Measurements from ENCODE around the gene NUFIP1. TPM values are rescaled to one million over a fixed set of nuclear protein-coding genes. Genes with fewer than 3 reads are reported as not detected.
"Not testable (repeated sequence)": the region's sequence is repeated elsewhere in the genome, so short reads cannot be mapped to it uniquely, and the experiment has no call there.

NUFIP1 gene
- 1 to 10 TPM; 1.3 to 8.2 (median 2.1) TPM for polyA plus RNA-seq
- long read RNA-seq, donor 1: 0 reads
- long read RNA-seq, donor 2, partial matches to known transcripts: 0 of 1 reads
- long read RNA-seq, donor 2, other reads (novel, unspliced or antisense): 0 of 1 reads
- long read RNA-seq, donor 3, partial matches to known transcripts: 0 of 1 reads
- long read RNA-seq, donor 3, other reads (novel, unspliced or antisense): 0 of 1 reads
- long read RNA-seq, donor 4: 0 reads
- long read RNA-seq, donor 5: 0 reads
- long read RNA-seq, donor 6, partial matches to known transcripts: 0 of 2 reads
- long read RNA-seq, donor 6, other reads (novel, unspliced or antisense): 0 of 2 reads
- long read RNA-seq, donor 7: 0 reads
- long read RNA-seq, donor 8: 0 reads
- long read RNA-seq, donor 9, partial matches to known transcripts: 0 of 1 reads
- long read RNA-seq, donor 9, other reads (novel, unspliced or antisense): 0 of 1 reads
- long read RNA-seq, donor 10, partial matches to known transcripts: 0 of 4 reads
- long read RNA-seq, donor 10, other reads (novel, unspliced or antisense): 0 of 4 reads

- peak within 1 kb of the TSS; percentile 74 to 96 (median 92) for H3K27ac ChIP-seq (ENCODE audit: low read depth in 1 of 3, low read length in 2 of 3)
- no peaks in the 10 kb centered on the region for H3K27me3 ChIP-seq (ENCODE audit: control insufficient read depth in 3 of 3, insufficient read depth in 3 of 3, low read length in 3 of 3)
- FAIRE-seq: no peak
These were observed at the start of gene NUFIP1, which contains the start of gene GPALPP1 for GRCh38 chr13:44989071-44989889. Gene NUFIP1, minus strand, starts transcription at chr13:44989471. Its CDS starts 35 bp downstream, at chr13:44989436. Gene GPALPP1, plus strand, starts transcription at chr13:44989538. Its CDS starts 117 bp downstream, at chr13:44989655.

GRCh38 chr13:45036206-45036605 lies 46.9 kb upstream of the NUFIP1 start:
- peak; percentile 17 to 55 for DNase-seq
- Histone ChIP-seq H3K4me3 (ENCODE audit: low read depth in 1 of 3, low read length in 3 of 3) (no peak overlapping the region), H3K27me3 (ENCODE audit: control insufficient read depth in 3 of 3, insufficient read depth in 3 of 3, low read length in 3 of 3) (no peaks in the 10 kb centered on the region), H3K27ac (ENCODE audit: low read depth in 1 of 3, low read length in 2 of 3) (no peak overlapping the region), H3K4me1 (ENCODE audit: control insufficient read depth in 3 of 3, insufficient read depth in 2 of 3, low read depth in 1 of 3, low read length in 2 of 3) (peaks cover 0 to 3% (median 0%) of the 10 kb centered on the region in 3 donors), H3K9me3 (ENCODE audit: control insufficient read depth in 2 of 2, insufficient read depth in 1 of 2, low read depth in 1 of 2, low read length in 1 of 2) (no peaks in the 10 kb centered on the region), H3K36me3 (ENCODE audit: control insufficient read depth in 3 of 3, insufficient read depth in 2 of 3, low read depth in 1 of 3, low read length in 3 of 3) (peaks cover 0 to 3% (median 0%) of the 10 kb centered on the region in 3 donors)
- FAIRE-seq: no peak

More at GRCh38 chr13:44989071-44989889, at the start of gene NUFIP1, which contains the start of gene GPALPP1:
- H3K36me3 ChIP-seq (ENCODE audit: control insufficient read depth in 3 of 3, insufficient read depth in 2 of 3, low read depth in 1 of 3, low read length in 3 of 3): peaks cover 0 to 5% (median 0%) of the 10 kb centered on the region in 3 donors
- no peaks in the 10 kb centered on the region for H3K9me3 ChIP-seq (ENCODE audit: control insufficient read depth in 2 of 2, insufficient read depth in 1 of 2, low read depth in 1 of 2, low read length in 1 of 2)
- DNase-seq: peak; percentile 94 to 98
- peak within 1 kb of the TSS; percentile 80 to 98 (median 89) for H3K4me3 ChIP-seq (ENCODE audit: low read depth in 1 of 3, low read length in 3 of 3)
- 0 to 1% (median 1%) methylated on average over 64 to 66 of the region's 66 CpGs for WGBS, 3 donors
- H3K4me1 ChIP-seq (ENCODE audit: control insufficient read depth in 3 of 3, insufficient read depth in 2 of 3, low read depth in 1 of 3, low read length in 2 of 3): peaks cover 2 to 8% (median 7%) of the 10 kb centered on the region in 3 donors

GRCh38 chr13:45034342-45034741 lies 45.1 kb upstream of the NUFIP1 start:
- 94 to 99% (median 99%) methylated on average over 2 of the region's 2 CpGs for WGBS, 3 donors
- peaks cover 0 to 3% (median 0%) of the 10 kb centered on the region in 3 donors for H3K4me1 ChIP-seq (ENCODE audit: control insufficient read depth in 3 of 3, insufficient read depth in 2 of 3, low read depth in 1 of 3, low read length in 2 of 3)
- no peaks in the 10 kb centered on the region for H3K27me3 ChIP-seq (ENCODE audit: control insufficient read depth in 3 of 3, insufficient read depth in 3 of 3, low read length in 3 of 3)
- H3K9me3 ChIP-seq (ENCODE audit: control insufficient read depth in 2 of 2, insufficient read depth in 1 of 2, low read depth in 1 of 2, low read length in 1 of 2): no peaks in the 10 kb centered on the region
- H3K27ac ChIP-seq (ENCODE audit: low read depth in 1 of 3, low read length in 2 of 3): no peak overlapping the region
- no peak overlapping the region for H3K4me3 ChIP-seq (ENCODE audit: low read depth in 1 of 3, low read length in 3 of 3)
- DNase-seq (no peak), FAIRE-seq (no peak)
- H3K36me3 ChIP-seq (ENCODE audit: control insufficient read depth in 3 of 3, insufficient read depth in 2 of 3, low read depth in 1 of 3, low read length in 3 of 3): peaks cover 0 to 8% (median 0%) of the 10 kb centered on the region in 3 donors

GRCh38 chr13:45024847-45025246 lies 35.6 kb upstream of the NUFIP1 start:
- no peaks in the 10 kb centered on the region for H3K9me3 ChIP-seq (ENCODE audit: control insufficient read depth in 2 of 2, insufficient read depth in 1 of 2, low read depth in 1 of 2, low read length in 1 of 2)
- peaks cover 0 to 24% (median 0%) of the 10 kb centered on the region in 3 donors for H3K36me3 ChIP-seq (ENCODE audit: control insufficient read depth in 3 of 3, insufficient read depth in 2 of 3, low read depth in 1 of 3, low read length in 3 of 3)
- H3K27me3 ChIP-seq (ENCODE audit: control insufficient read depth in 3 of 3, insufficient read depth in 3 of 3, low read length in 3 of 3): no peaks in the 10 kb centered on the region
- no peaks in the 10 kb centered on the region for H3K4me1 ChIP-seq (ENCODE audit: control insufficient read depth in 3 of 3, insufficient read depth in 2 of 3, low read depth in 1 of 3, low read length in 2 of 3)
- FAIRE-seq (no peak), DNase-seq (no peak)
- H3K27ac ChIP-seq (ENCODE audit: low read depth in 1 of 3, low read length in 2 of 3): no peak overlapping the region
- no peak overlapping the region for H3K4me3 ChIP-seq (ENCODE audit: low read depth in 1 of 3, low read length in 3 of 3)
- 98% methylated on average over 2 of the region's 2 CpGs for WGBS, 3 donors

- peaks cover 0 to 32% (median 2%) of the 10 kb centered on the region in 3 donors for H3K36me3 ChIP-seq (ENCODE audit: control insufficient read depth in 3 of 3, insufficient read depth in 2 of 3, low read depth in 1 of 3, low read length in 3 of 3)
- H3K4me3 ChIP-seq (ENCODE audit: low read depth in 1 of 3, low read length in 3 of 3): no peak overlapping the region
- H3K27ac ChIP-seq (ENCODE audit: low read depth in 1 of 3, low read length in 2 of 3): no peak overlapping the region
- no peaks in the 10 kb centered on the region for H3K27me3 ChIP-seq (ENCODE audit: control insufficient read depth in 3 of 3, insufficient read depth in 3 of 3, low read length in 3 of 3)
- H3K4me1 ChIP-seq (ENCODE audit: control insufficient read depth in 3 of 3, insufficient read depth in 2 of 3, low read depth in 1 of 3, low read length in 2 of 3): no peaks in the 10 kb centered on the region
- WGBS, 3 donors: 78 to 95% (median 88%) methylated on average over 3 of the region's 3 CpGs
- no peak for DNase-seq
- no peak for FAIRE-seq
- H3K9me3 ChIP-seq (ENCODE audit: control insufficient read depth in 2 of 2, insufficient read depth in 1 of 2, low read depth in 1 of 2, low read length in 1 of 2): no peaks in the 10 kb centered on the region
These were observed 32.0 kb upstream of the NUFIP1 start for GRCh38 chr13:45021250-45021649.

GRCh38 chr13:45019981-45020380 lies 30.7 kb upstream of the NUFIP1 start:
- 95 to 97% (median 97%) methylated on average over 7 of the region's 7 CpGs for WGBS, 3 donors
- H3K27ac ChIP-seq (ENCODE audit: low read depth in 1 of 3, low read length in 2 of 3); DNase-seq; H3K27me3 ChIP-seq (ENCODE audit: control insufficient read depth in 3 of 3, insufficient read depth in 3 of 3, low read length in 3 of 3); FAIRE-seq; H3K4me3 ChIP-seq (ENCODE audit: low read depth in 1 of 3, low read length in 3 of 3); H3K9me3 ChIP-seq (ENCODE audit: control insufficient read depth in 2 of 2, insufficient read depth in 1 of 2, low read depth in 1 of 2, low read length in 1 of 2); H3K4me1 ChIP-seq (ENCODE audit: control insufficient read depth in 3 of 3, insufficient read depth in 2 of 3, low read depth in 1 of 3, low read length in 2 of 3): not testable (repeated sequence)
- H3K36me3 ChIP-seq (ENCODE audit: control insufficient read depth in 3 of 3, insufficient read depth in 2 of 3, low read depth in 1 of 3, low read length in 3 of 3): peaks cover 2 to 33% (median 2%) of the 10 kb centered on the region in 3 donors

- no peaks in the 10 kb centered on the region for H3K4me1 ChIP-seq (ENCODE audit: control insufficient read depth in 3 of 3, insufficient read depth in 2 of 3, low read depth in 1 of 3, low read length in 2 of 3)
- H3K27me3 ChIP-seq (ENCODE audit: control insufficient read depth in 3 of 3, insufficient read depth in 3 of 3, low read length in 3 of 3): no peaks in the 10 kb centered on the region
- H3K9me3 ChIP-seq (ENCODE audit: control insufficient read depth in 2 of 2, insufficient read depth in 1 of 2, low read depth in 1 of 2, low read length in 1 of 2): no peaks in the 10 kb centered on the region
- FAIRE-seq (no peak), DNase-seq (no peak)
- 90 to 95% (median 95%) methylated on average over 3 of the region's 3 CpGs for WGBS, 3 donors
- H3K36me3 ChIP-seq (ENCODE audit: control insufficient read depth in 3 of 3, insufficient read depth in 2 of 3, low read depth in 1 of 3, low read length in 3 of 3): peaks cover 2 to 22% (median 4%) of the 10 kb centered on the region in 3 donors
- no peak overlapping the region for H3K27ac ChIP-seq (ENCODE audit: low read depth in 1 of 3, low read length in 2 of 3)
- no peak overlapping the region for H3K4me3 ChIP-seq (ENCODE audit: low read depth in 1 of 3, low read length in 3 of 3)
These were observed 27.6 kb upstream of the NUFIP1 start for GRCh38 chr13:45016792-45017425.

GRCh38 chr13:45015300-45015699 lies 26.0 kb upstream of the NUFIP1 start:
- no peak overlapping the region for H3K27ac ChIP-seq (ENCODE audit: low read depth in 1 of 3, low read length in 2 of 3)
- H3K27me3 ChIP-seq (ENCODE audit: control insufficient read depth in 3 of 3, insufficient read depth in 3 of 3, low read length in 3 of 3): no peaks in the 10 kb centered on the region
- H3K9me3 ChIP-seq (ENCODE audit: control insufficient read depth in 2 of 2, insufficient read depth in 1 of 2, low read depth in 1 of 2, low read length in 1 of 2): no peaks in the 10 kb centered on the region
- no peak for FAIRE-seq
- DNase-seq: no peak
- H3K36me3 ChIP-seq (ENCODE audit: control insufficient read depth in 3 of 3, insufficient read depth in 2 of 3, low read depth in 1 of 3, low read length in 3 of 3): peaks cover 2 to 26% (median 4%) of the 10 kb centered on the region in 3 donors
- WGBS, 3 donors: 84 to 93% (median 89%) methylated on average over 2 of the region's 2 CpGs
- H3K4me3 ChIP-seq (ENCODE audit: low read depth in 1 of 3, low read length in 3 of 3): no peak overlapping the region
- H3K4me1 ChIP-seq (ENCODE audit: control insufficient read depth in 3 of 3, insufficient read depth in 2 of 3, low read depth in 1 of 3, low read length in 2 of 3): no peaks in the 10 kb centered on the region

Measured in small intestine (tissue), 16 donors.